ENCODE measurements around the gene ANKRD28. TPM values are rescaled to one million over a fixed set of nuclear protein-coding genes. Genes with fewer than 3 reads are reported as not detected.

Gene ANKRD28
- total and polyA plus RNA-seq, 9 of the 15 experiments (the other 6 are each of a cell fraction or from before 2014, with no cell fraction given), result 11.7 to 66.0 (median 36.7) TPM

- TF ChIP-seq NFIX (CRISPR knock-in tag; IDR thresholded peaks at IDR 0.05; ENCODE audit: low read depth) (no peak), NONO (IDR thresholded peaks at IDR 0.05; ENCODE audit: low read depth in 2 of 2, low read length in 1 of 2) (no peak), SOX6 (IDR thresholded peaks at IDR 0.05) (peak; percentile 95), SMARCC2 (IDR thresholded peaks at IDR 0.05; ENCODE audit: low read depth) (no peak), SNAPC5 (CRISPR knock-in tag; IDR thresholded peaks at IDR 0.05) (no peak), ZNF592 (IDR thresholded peaks at IDR 0.05) (no peak), MLX (CRISPR knock-in tag; conservative IDR thresholded peaks at IDR 0.05) (no peak), XRCC5 (IDR thresholded peaks at IDR 0.05; ENCODE audit: low read depth, low read length) (no peak), DMBX1 (CRISPR knock-in tag; IDR thresholded peaks at IDR 0.05; ENCODE audit: borderline replicate concordance) (no peak), PBX2 (CRISPR knock-in tag; IDR thresholded peaks at IDR 0.05; ENCODE audit: low read depth) (no peak), PBX2 (tag; conservative IDR thresholded peaks at IDR 0.05; ENCODE audit: low read depth) (no peak; the same call in 1 of the 2 replicates), PKNOX1 (IDR thresholded peaks at IDR 0.05) (peak; percentile 65), DNMT1 (IDR thresholded peaks at IDR 0.05) (no peak), ARID1B (IDR thresholded peaks at IDR 0.05) (peak; percentile 26; the same call in 1 of the 2 replicates), JUND (IDR thresholded peaks at IDR 0.05; ENCODE audit: borderline replicate concordance, low read depth, low read length) (no peak), JUND (tag; IDR thresholded peaks at IDR 0.05; ENCODE audit: borderline replicate concordance, low read depth, low read length) (peak; percentile 69; the same call in 1 of the 3 replicates), KDM5B (IDR thresholded peaks at IDR 0.05; ENCODE audit: insufficient replicate concordance, low read depth, low read length) (no peak), GABPB1 (CRISPR knock-in tag; IDR thresholded peaks at IDR 0.05) (no peak), MTA2 (IDR thresholded peaks at IDR 0.05; ENCODE audit: low read depth) (no peak), NEUROD1 (IDR thresholded peaks at IDR 0.05; ENCODE audit: borderline replicate concordance, low read depth, low read length, partially characterized antibody) (peak; percentile 46)
These were observed 111.9 kb downstream of the ANKRD28 start (continued) for GRCh38 chr3:15685927-15686326.

Measured in K562 (cell line).